ENCODE data around the gene UCP2.

The UCP2 gene

DNA sequence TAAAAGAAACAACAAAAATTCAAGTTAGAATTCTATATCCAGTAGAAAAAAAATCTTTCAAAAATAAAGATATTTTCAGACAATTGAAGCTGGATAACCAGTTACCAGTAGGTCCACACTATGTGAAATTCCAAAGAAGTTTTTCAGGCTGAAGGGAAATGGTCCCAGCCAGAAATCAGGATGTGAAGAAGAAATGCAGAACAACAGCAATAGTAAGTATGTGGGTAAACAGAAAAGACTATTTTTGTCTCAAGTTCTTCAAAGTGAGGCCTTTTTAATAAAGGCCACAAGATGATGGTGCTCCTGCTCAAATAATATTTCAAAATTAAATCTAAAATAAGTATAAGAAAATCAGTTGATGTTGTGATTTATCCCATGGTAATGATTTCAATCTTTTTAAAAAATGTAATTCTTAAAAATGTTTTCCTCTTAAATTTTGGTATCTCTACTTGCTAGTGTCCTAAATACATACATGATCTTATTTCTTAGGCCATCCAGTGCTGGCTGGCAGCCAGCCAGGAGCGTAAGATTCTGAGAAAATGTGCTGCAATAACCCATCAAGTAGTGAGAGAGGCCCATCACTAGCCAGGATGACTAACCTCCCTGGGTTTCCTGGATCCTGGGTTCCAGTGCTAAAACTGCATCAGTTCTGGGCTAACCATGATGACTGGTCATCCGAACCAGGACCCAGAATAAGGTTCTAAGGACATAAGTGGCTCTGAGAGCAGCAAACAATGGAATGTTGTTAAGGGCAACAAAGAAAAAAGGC is 41.8 kb upstream of the UCP2 start:
- Histone ChIP-seq H3K9me3 (ENCODE audit: insufficient read depth, low read depth, low read length) (no peaks in the 10 kb centered on the region), H3K14ac (ENCODE audit: low read length) (no peak overlapping the region), H3K4me3 (ENCODE audit: low read depth, low read length) (no peak overlapping the region), H3K36me3 (ENCODE audit: control insufficient read depth in 1 of 2, insufficient read depth in 2 of 2, low read length in 2 of 2) (peaks cover 2 to 9% of the 10 kb centered on the region in 2 experiments), H3K4me2 (ENCODE audit: low read length) (no peak overlapping the region), H4K8ac (ENCODE audit: low read depth, low read length) (no peak overlapping the region), H3K27ac (ENCODE audit: low read depth, low read length) (no peak overlapping the region), H4K12ac (ENCODE audit: low read depth, low read length) (no peak overlapping the region), H3K4me1 (ENCODE audit: control insufficient read depth in 1 of 2, insufficient read depth in 2 of 2, low read length in 2 of 2) (peaks cover 0 to 4% of the 10 kb centered on the region in 2 experiments), H3K23ac (ENCODE audit: low read length) (no peak overlapping the region), H2BK12ac (ENCODE audit: low read length) (no peak overlapping the region), H3K18ac (ENCODE audit: low read length) (no peak overlapping the region), H3K4ac (ENCODE audit: low read depth, low read length) (no peak overlapping the region), H3K79me1 (ENCODE audit: low read length) (no peaks in the 10 kb centered on the region), H3K27me3 (ENCODE audit: insufficient read depth, low read length) (no peaks in the 10 kb centered on the region), H2AK5ac (ENCODE audit: low read length) (no peak overlapping the region), H4K91ac (ENCODE audit: low read depth, low read length) (no peak overlapping the region), H3K9ac (ENCODE audit: low read length) (no peak overlapping the region), H3K79me2 (ENCODE audit: control insufficient read depth, insufficient read depth, low read length, poor library complexity) (no peaks in the 10 kb centered on the region), H2BK5ac (ENCODE audit: low read depth, low read length, poor library complexity) (no peak overlapping the region), H2AFZ (ENCODE audit: insufficient read depth, low read length, poor library complexity) (no peak overlapping the region), H2BK120ac (ENCODE audit: insufficient read depth, low read length, poor library complexity) (no peak overlapping the region)
- WGBS (ENCODE audit: extremely low coverage, insufficient coverage, insufficient read length): no CpG with 5 or more reads among the region's 2 CpGs
- DNase-seq: peak in 1 of 2 donors; percentile 24

DNA sequence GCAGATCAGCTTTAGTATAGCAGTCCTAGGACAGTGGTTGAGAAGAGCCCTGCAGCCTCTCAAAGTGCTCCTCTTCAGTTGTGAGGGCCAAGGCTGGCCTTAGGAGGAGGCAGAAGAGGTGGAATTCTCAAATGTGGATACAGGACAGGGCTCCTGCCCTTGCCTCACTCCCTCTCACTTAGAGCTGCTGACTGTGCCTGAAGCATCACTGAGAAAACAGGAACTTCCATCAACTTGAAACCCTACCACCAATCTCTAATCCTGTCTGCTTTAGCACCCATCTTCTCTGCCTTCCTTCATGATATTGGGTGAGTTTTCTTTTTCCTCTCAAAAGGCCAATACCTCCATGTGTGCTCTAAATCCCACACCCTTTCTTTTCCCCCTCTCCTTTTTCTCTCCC is 40.6 kb upstream of the UCP2 start:
- Histone ChIP-seq H3K79me1 (ENCODE audit: low read length) (no peaks in the 10 kb centered on the region), H2AFZ (ENCODE audit: insufficient read depth, low read length, poor library complexity) (no peak overlapping the region), H2AK5ac (ENCODE audit: low read length) (no peak overlapping the region), H3K27ac (ENCODE audit: low read depth, low read length) (no peak overlapping the region), H3K14ac (ENCODE audit: low read length) (no peak overlapping the region), H4K8ac (ENCODE audit: low read depth, low read length) (no peak overlapping the region), H2BK5ac (ENCODE audit: low read depth, low read length, poor library complexity) (no peak overlapping the region), H3K9me3 (ENCODE audit: insufficient read depth, low read depth, low read length) (no peaks in the 10 kb centered on the region), H3K27me3 (ENCODE audit: insufficient read depth, low read length) (no peaks in the 10 kb centered on the region), H3K9ac (ENCODE audit: low read length) (no peak overlapping the region), H3K4me2 (ENCODE audit: low read length) (no peak overlapping the region), H4K91ac (ENCODE audit: low read depth, low read length) (no peak overlapping the region), H2BK120ac (ENCODE audit: insufficient read depth, low read length, poor library complexity) (no peak overlapping the region), H2BK12ac (ENCODE audit: low read length) (no peak overlapping the region), H3K4ac (ENCODE audit: low read depth, low read length) (no peak overlapping the region), H3K4me3 (ENCODE audit: low read depth, low read length) (no peak overlapping the region), H3K18ac (ENCODE audit: low read length) (no peak overlapping the region), H3K79me2 (ENCODE audit: control insufficient read depth, insufficient read depth, low read length, poor library complexity) (no peaks in the 10 kb centered on the region), H3K4me1 (ENCODE audit: control insufficient read depth in 1 of 2, insufficient read depth in 2 of 2, low read length in 2 of 2) (peaks cover 8 to 11% of the 10 kb centered on the region in 2 experiments), H3K23ac (ENCODE audit: low read length) (no peak overlapping the region), H3K36me3 (ENCODE audit: control insufficient read depth in 1 of 2, insufficient read depth in 2 of 2, low read length in 2 of 2) (peaks cover 2 to 6% of the 10 kb centered on the region in 2 experiments), H4K12ac (ENCODE audit: low read depth, low read length) (no peak overlapping the region)
- DNase-seq: no peak

DNA sequence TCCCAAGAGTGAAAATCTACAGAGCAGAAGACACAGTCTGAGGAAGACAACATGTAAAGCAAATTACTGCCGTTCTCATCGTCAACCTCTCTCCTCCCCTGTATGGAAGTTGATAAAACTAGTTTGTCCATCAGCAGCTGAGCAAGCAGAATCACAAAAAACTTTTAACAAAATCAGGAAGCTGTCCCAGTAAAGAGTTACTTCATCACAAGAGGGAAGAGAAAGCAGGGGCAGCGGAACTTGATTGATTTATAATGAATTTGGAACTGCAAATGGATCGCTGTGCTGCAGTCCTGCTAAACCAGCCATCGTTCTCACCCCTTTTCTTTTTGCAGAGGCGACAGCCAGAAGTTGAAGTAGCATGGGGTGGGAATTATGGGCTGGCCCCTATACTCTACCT is 39.9 kb upstream of the UCP2 start:
- no peak overlapping the region for H3K14ac ChIP-seq (ENCODE audit: low read length)
- WGBS (ENCODE audit: extremely low coverage, insufficient coverage, insufficient read length): no CpG with 5 or more reads among the region's 6 CpGs
- no peak overlapping the region for H3K9ac ChIP-seq (ENCODE audit: low read length)
- no peak overlapping the region for H4K91ac ChIP-seq (ENCODE audit: low read depth, low read length)
- H3K4me3 ChIP-seq (ENCODE audit: low read depth, low read length): no peak overlapping the region
- no peak overlapping the region for H2AK5ac ChIP-seq (ENCODE audit: low read length)
- H3K36me3 ChIP-seq (ENCODE audit: control insufficient read depth in 1 of 2, insufficient read depth in 2 of 2, low read length in 2 of 2): peaks cover 5 to 6% of the 10 kb centered on the region in 2 experiments
- no peaks in the 10 kb centered on the region for H3K27me3 ChIP-seq (ENCODE audit: insufficient read depth, low read length)
- H3K27ac ChIP-seq (ENCODE audit: low read depth, low read length): no peak overlapping the region
- no peak overlapping the region for H2BK5ac ChIP-seq (ENCODE audit: low read depth, low read length, poor library complexity)
- no peak overlapping the region for H4K8ac ChIP-seq (ENCODE audit: low read depth, low read length)
- no peak overlapping the region for H3K4me2 ChIP-seq (ENCODE audit: low read length)
- no peak overlapping the region for H2BK120ac ChIP-seq (ENCODE audit: insufficient read depth, low read length, poor library complexity)
- no peaks in the 10 kb centered on the region for H3K9me3 ChIP-seq (ENCODE audit: insufficient read depth, low read depth, low read length)
- H3K18ac ChIP-seq (ENCODE audit: low read length): no peak overlapping the region
- H4K12ac ChIP-seq (ENCODE audit: low read depth, low read length): no peak overlapping the region
- no peak overlapping the region for H3K4ac ChIP-seq (ENCODE audit: low read depth, low read length)
- no peak overlapping the region for H2AFZ ChIP-seq (ENCODE audit: insufficient read depth, low read length, poor library complexity)
- H3K4me1 ChIP-seq (ENCODE audit: control insufficient read depth in 1 of 2, insufficient read depth in 2 of 2, low read length in 2 of 2): peaks cover 8 to 11% of the 10 kb centered on the region in 2 experiments
- no peak overlapping the region for H2BK12ac ChIP-seq (ENCODE audit: low read length)
- no peak overlapping the region for H3K23ac ChIP-seq (ENCODE audit: low read length)
- no peaks in the 10 kb centered on the region for H3K79me2 ChIP-seq (ENCODE audit: control insufficient read depth, insufficient read depth, low read length, poor library complexity)
- H3K79me1 ChIP-seq (ENCODE audit: low read length): no peaks in the 10 kb centered on the region
- DNase-seq: no peak

DNA sequence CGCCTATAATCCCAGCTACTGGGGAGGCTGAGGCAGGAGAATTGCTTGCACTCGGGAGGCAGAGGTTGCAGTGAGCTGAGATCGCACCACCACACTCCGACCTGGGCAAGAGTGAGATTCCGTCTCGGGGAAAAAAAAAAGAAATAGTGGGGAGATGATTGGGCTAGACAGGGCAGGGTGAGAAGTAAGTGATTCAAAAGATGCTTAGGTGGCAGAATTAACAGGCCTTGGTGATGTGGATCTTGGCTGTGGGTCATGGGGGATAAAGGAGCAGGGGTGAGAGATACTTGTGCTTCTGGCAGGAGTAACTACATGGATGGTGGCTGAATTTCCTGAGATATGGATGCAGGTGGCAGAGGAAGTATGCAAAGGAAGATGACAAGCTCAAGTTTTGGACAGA is 39.4 kb upstream of the UCP2 start:
- no CpG with 5 or more reads among the region's 6 CpGs for WGBS (ENCODE audit: extremely low coverage, insufficient coverage, insufficient read length)
- no peak overlapping the region for H3K23ac ChIP-seq (ENCODE audit: low read length)
- peaks cover 8 to 11% of the 10 kb centered on the region in 2 experiments for H3K4me1 ChIP-seq (ENCODE audit: control insufficient read depth in 1 of 2, insufficient read depth in 2 of 2, low read length in 2 of 2)

More for the DNA sequence above, 39.4 kb upstream of the UCP2 start:
- Histone ChIP-seq H4K8ac (ENCODE audit: low read depth, low read length) (no peak overlapping the region), H3K9me3 (ENCODE audit: insufficient read depth, low read depth, low read length) (no peaks in the 10 kb centered on the region), H2AFZ (ENCODE audit: insufficient read depth, low read length, poor library complexity) (no peak overlapping the region), H3K79me2 (ENCODE audit: control insufficient read depth, insufficient read depth, low read length, poor library complexity) (no peaks in the 10 kb centered on the region), H3K4me3 (ENCODE audit: low read depth, low read length) (no peak overlapping the region), H3K27me3 (ENCODE audit: insufficient read depth, low read length) (no peaks in the 10 kb centered on the region), H3K36me3 (ENCODE audit: control insufficient read depth in 1 of 2, insufficient read depth in 2 of 2, low read length in 2 of 2) (peaks cover 6% of the 10 kb centered on the region in 2 experiments), H4K12ac (ENCODE audit: low read depth, low read length) (no peak overlapping the region), H2BK12ac (ENCODE audit: low read length) (no peak overlapping the region), H4K91ac (ENCODE audit: low read depth, low read length) (no peak overlapping the region), H3K9ac (ENCODE audit: low read length) (no peak overlapping the region), H3K79me1 (ENCODE audit: low read length) (no peaks in the 10 kb centered on the region), H3K18ac (ENCODE audit: low read length) (no peak overlapping the region), H2BK120ac (ENCODE audit: insufficient read depth, low read length, poor library complexity) (no peak overlapping the region), H3K14ac (ENCODE audit: low read length) (no peak overlapping the region), H3K27ac (ENCODE audit: low read depth, low read length) (no peak overlapping the region), H3K4me2 (ENCODE audit: low read length) (no peak overlapping the region), H2AK5ac (ENCODE audit: low read length) (no peak overlapping the region), H3K4ac (ENCODE audit: low read depth, low read length) (no peak overlapping the region), H2BK5ac (ENCODE audit: low read depth, low read length, poor library complexity) (no peak overlapping the region)
- peak in 1 of 2 donors; percentile 35 for DNase-seq
